Neural cell (in vitro differentiated cells): ENCODE results near the gene ZBTB6. TPM values are rescaled to one million over a fixed set of nuclear protein-coding genes. Genes with fewer than 3 reads are reported as not detected.

Source experiments
- H2AFZ ChIP-seq: fragments of 200-600, 300-800 bp; sonication (generic), shearing (Covaris generic); 2 replicates; pipeline ENCODE4 v1.6.0; 2014; ENCODE audit warnings: low read depth, mild to moderate bottlenecking, antibody characterized with exemption, low read length, moderate library complexity
- H3F3A ChIP-seq: fragments of 200-600 bp; shearing (Covaris generic); 2 replicates; pipeline ENCODE4 v1.6.1; 2016; ENCODE audit warnings: mild to moderate bottlenecking, moderate library complexity, mixed read lengths, antibody characterized with exemption, low read length; ENCODE audit not compliant: insufficient read depth, poor library complexity, severe bottlenecking
- H3K27ac ChIP-seq: fragments of 200-600, 300-800 bp; sonication (generic), shearing (Covaris generic); 2 replicates; pipeline ENCODE4 v1.5.1; 2014; ENCODE audit warnings: mild to moderate bottlenecking, low read length, moderate library complexity
- H3K27me3 ChIP-seq: fragments of 300-800, 200-600 bp; sonication (generic), shearing (Covaris generic); 2 replicates; pipeline ENCODE4 v1.6.0; 2014; ENCODE audit warnings: mild to moderate bottlenecking, low read depth, low read length, moderate library complexity; ENCODE audit not compliant: insufficient read depth
- H3K36me3 ChIP-seq: fragments of 300-800, 200-600 bp; sonication (generic), shearing (Covaris generic); 2 replicates; pipeline ENCODE4 v1.5.1; 2014; ENCODE audit warnings: mild to moderate bottlenecking, antibody characterized with exemption, low read length, moderate library complexity; ENCODE audit not compliant: insufficient read depth
- H3K4me2 ChIP-seq: fragments of 300-800, 200-600 bp; sonication (generic), shearing (Covaris generic); 2 replicates; pipeline ENCODE4 v1.6.0; 2014; ENCODE audit warnings: mild to moderate bottlenecking, low read length
- H3K4me3 ChIP-seq: fragments of 300-800, 200-600 bp; sonication (generic), shearing (Covaris generic); 2 replicates; pipeline ENCODE4 v1.5.1; 2014; ENCODE audit warnings: mild to moderate bottlenecking, low read length, moderate library complexity
- H3K79me2 ChIP-seq: fragments of 200-600 bp; shearing (Covaris generic); replicated peaks from 2 replicates; pipeline ENCODE4 v1.6.0; 2014; ENCODE audit warnings: mild to moderate bottlenecking, low read length, moderate library complexity; ENCODE audit not compliant: insufficient read depth
- H3K9ac ChIP-seq: fragments of 300-800, 200-600 bp; sonication (generic), shearing (Covaris generic); 2 replicates; pipeline ENCODE4 v1.6.1; 2016; ENCODE audit warnings: mild to moderate bottlenecking, low read length, mixed read lengths
- H3K9me2 ChIP-seq: fragments of 200-600 bp; shearing (Covaris generic); 2 replicates; pipeline ENCODE4 v1.6.1; 2016; ENCODE audit warnings: mild to moderate bottlenecking, low read length, mixed read lengths; ENCODE audit not compliant: insufficient read depth
- H3K9me3 ChIP-seq: fragments of 200-600, 300-800 bp; sonication (generic), shearing (Covaris generic); 2 replicates; pipeline ENCODE4 v1.6.1; 2016; ENCODE audit warnings: mild to moderate bottlenecking, mixed run types, low read length, moderate library complexity, mixed read lengths
- H4K20me1 ChIP-seq: fragments of 200-600 bp; shearing (Covaris generic); 2 replicates; pipeline ENCODE4 v1.6.1; 2016; ENCODE audit warnings: mild to moderate bottlenecking, mixed run types; ENCODE audit not compliant: insufficient read depth
- EP300 ChIP-seq: fragments of 450-650 bp; conservative IDR thresholded peaks from 2 replicates; pipeline ENCODE4 v1.6.1; 2014; ENCODE audit warnings: antibody characterized with exemption, mild to moderate bottlenecking, moderate library complexity; ENCODE audit not compliant: poor library complexity, severe bottlenecking
- EZH2 ChIP-seq: fragments of 200-600, 300-800 bp; shearing (Covaris generic), sonication (generic); IDR thresholded peaks from 2 replicates; pipeline ENCODE4 v1.6.1; 2014; ENCODE audit warnings: antibody characterized with exemption, low read length, borderline replicate concordance, mild to moderate bottlenecking; ENCODE audit not compliant: insufficient read depth, poor library complexity, severe bottlenecking
- MXI1 ChIP-seq: fragments of 450-650 bp; conservative IDR thresholded peaks from 2 replicates; pipeline ENCODE4 v1.6.1; 2014; ENCODE audit warnings: antibody characterized with exemption, mild to moderate bottlenecking; ENCODE audit not compliant: poor library complexity, severe bottlenecking
- POLR2AphosphoS5 ChIP-seq: IDR thresholded peaks from 2 replicates; pipeline ENCODE4 v1.6.1; 2012
- RAD21 ChIP-seq: fragments of 450-650 bp; conservative IDR thresholded peaks from 2 replicates; pipeline ENCODE4 v1.6.1; 2014; ENCODE audit warnings: antibody characterized with exemption, mild to moderate bottlenecking, moderate library complexity
- SMC3 ChIP-seq: fragments of 450-650 bp; conservative IDR thresholded peaks from 2 replicates; pipeline ENCODE4 v1.6.1; 2014; ENCODE audit warnings: antibody characterized with exemption, mild to moderate bottlenecking, moderate library complexity; ENCODE audit not compliant: poor library complexity
- TAF1 ChIP-seq: IDR thresholded peaks from 2 replicates; pipeline ENCODE4 v1.6.1; 2012; ENCODE audit warnings: low read depth
- polyA plus RNA-seq: library from polyadenylated mRNA; depleted of rRNA; stranded (reverse); fragments of >200 nt; gene quantifications from 2 replicates; pipeline ENCODE4 v1.2.3, GENCODE V29; 2014
- TF ChIP-seq, protein P1 (sequence below): IDR thresholded peaks from 2 replicates; pipeline ENCODE4 v1.6.1; 2012; ENCODE audit warnings: borderline replicate concordance
- TF ChIP-seq, protein P2 (sequence below): fragments of 450-650 bp; IDR thresholded peaks from 2 replicates; pipeline ENCODE4 v1.5.1; 2014; ENCODE audit warnings: antibody characterized with exemption, mild to moderate bottlenecking, moderate library complexity; ENCODE audit not compliant: poor library complexity, severe bottlenecking

ZBTB6 gene
- polyA plus RNA-seq, 1 donor from 2014 or later: 20.1 TPM

DNA sequence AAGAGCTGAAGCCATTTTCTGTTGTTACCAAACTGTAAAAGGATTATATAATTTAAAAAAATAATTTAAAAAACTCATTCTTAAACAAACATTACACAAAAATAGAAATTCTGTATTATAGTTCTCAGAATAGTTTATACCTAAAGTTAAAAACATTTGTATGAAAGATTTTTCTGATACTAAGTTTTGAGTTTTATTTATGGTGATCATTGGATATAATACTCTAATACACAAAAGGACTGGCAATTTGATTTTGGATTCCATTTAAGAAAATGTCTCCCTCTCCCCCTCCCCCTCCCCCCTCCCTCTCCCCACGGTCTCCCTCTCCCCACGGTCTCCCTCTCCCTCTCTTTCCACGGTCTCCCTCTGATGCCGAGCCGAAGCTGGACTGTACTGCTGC lies 47.0 kb downstream of the ZBTB6 start:
- no peak overlapping the region for H3K4me3 ChIP-seq
- H4K20me1 ChIP-seq: no peaks in the 10 kb centered on the region
- no peak overlapping the region for H3K27ac ChIP-seq
- no peaks in the 10 kb centered on the region for H3K36me3 ChIP-seq
- no peaks in the 10 kb centered on the region for H3K27me3 ChIP-seq
- no peaks in the 10 kb centered on the region for H3F3A ChIP-seq
- H3K9ac ChIP-seq: no peak overlapping the region
- TF ChIP-seq, protein P1, sequence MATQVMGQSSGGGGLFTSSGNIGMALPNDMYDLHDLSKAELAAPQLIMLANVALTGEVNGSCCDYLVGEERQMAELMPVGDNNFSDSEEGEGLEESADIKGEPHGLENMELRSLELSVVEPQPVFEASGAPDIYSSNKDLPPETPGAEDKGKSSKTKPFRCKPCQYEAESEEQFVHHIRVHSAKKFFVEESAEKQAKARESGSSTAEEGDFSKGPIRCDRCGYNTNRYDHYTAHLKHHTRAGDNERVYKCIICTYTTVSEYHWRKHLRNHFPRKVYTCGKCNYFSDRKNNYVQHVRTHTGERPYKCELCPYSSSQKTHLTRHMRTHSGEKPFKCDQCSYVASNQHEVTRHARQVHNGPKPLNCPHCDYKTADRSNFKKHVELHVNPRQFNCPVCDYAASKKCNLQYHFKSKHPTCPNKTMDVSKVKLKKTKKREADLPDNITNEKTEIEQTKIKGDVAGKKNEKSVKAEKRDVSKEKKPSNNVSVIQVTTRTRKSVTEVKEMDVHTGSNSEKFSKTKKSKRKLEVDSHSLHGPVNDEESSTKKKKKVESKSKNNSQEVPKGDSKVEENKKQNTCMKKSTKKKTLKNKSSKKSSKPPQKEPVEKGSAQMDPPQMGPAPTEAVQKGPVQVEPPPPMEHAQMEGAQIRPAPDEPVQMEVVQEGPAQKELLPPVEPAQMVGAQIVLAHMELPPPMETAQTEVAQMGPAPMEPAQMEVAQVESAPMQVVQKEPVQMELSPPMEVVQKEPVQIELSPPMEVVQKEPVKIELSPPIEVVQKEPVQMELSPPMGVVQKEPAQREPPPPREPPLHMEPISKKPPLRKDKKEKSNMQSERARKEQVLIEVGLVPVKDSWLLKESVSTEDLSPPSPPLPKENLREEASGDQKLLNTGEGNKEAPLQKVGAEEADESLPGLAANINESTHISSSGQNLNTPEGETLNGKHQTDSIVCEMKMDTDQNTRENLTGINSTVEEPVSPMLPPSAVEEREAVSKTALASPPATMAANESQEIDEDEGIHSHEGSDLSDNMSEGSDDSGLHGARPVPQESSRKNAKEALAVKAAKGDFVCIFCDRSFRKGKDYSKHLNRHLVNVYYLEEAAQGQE: no peak
- TF ChIP-seq, protein P2, sequence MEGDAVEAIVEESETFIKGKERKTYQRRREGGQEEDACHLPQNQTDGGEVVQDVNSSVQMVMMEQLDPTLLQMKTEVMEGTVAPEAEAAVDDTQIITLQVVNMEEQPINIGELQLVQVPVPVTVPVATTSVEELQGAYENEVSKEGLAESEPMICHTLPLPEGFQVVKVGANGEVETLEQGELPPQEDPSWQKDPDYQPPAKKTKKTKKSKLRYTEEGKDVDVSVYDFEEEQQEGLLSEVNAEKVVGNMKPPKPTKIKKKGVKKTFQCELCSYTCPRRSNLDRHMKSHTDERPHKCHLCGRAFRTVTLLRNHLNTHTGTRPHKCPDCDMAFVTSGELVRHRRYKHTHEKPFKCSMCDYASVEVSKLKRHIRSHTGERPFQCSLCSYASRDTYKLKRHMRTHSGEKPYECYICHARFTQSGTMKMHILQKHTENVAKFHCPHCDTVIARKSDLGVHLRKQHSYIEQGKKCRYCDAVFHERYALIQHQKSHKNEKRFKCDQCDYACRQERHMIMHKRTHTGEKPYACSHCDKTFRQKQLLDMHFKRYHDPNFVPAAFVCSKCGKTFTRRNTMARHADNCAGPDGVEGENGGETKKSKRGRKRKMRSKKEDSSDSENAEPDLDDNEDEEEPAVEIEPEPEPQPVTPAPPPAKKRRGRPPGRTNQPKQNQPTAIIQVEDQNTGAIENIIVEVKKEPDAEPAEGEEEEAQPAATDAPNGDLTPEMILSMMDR: no peak
- no peak for TF ChIP-seq POLR2AphosphoS5
- no peak for TF ChIP-seq MXI1
- no peak for TF ChIP-seq SMC3
- no peak for TF ChIP-seq RAD21
- no peak for TF ChIP-seq EZH2
- H2AFZ ChIP-seq: no peak overlapping the region
- no peaks in the 10 kb centered on the region for H3K9me3 ChIP-seq
- no peak overlapping the region for H3K4me2 ChIP-seq
- no peaks in the 10 kb centered on the region for H3K9me2 ChIP-seq
- H3K79me2 ChIP-seq: no peaks in the 10 kb centered on the region

DNA sequence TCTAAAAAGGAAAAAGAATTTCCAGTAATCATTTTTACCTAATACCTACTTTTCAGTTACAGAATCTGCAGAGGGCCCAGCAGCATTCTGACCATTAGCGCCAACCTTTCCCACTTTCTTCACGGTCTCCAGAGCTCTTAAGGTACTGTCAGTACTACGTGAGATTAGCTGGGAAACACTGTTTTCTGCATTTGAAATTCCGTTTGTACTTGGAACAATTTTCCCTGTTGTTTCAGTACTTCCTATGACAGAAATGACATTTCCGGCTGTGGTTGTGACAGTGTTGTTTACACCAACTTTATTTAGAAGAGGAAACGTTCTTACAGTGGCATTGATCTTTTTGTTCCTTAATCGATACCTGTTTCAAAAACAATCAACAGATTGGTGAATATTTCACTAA lies 47.8 kb downstream of the ZBTB6 start:
- no peaks in the 10 kb centered on the region for H3K79me2 ChIP-seq
- H3K9me3 ChIP-seq: no peaks in the 10 kb centered on the region
- H3K27ac ChIP-seq: no peak overlapping the region
- H3K4me2 ChIP-seq: no peak overlapping the region
- TF ChIP-seq TAF1 (no peak), POLR2AphosphoS5 (no peak), EZH2 (no peak), EP300 (no peak), SMC3 (no peak), RAD21 (no peak)
- TF ChIP-seq, protein P1: no peak
- no peak overlapping the region for H3K4me3 ChIP-seq
- H3F3A ChIP-seq: no peaks in the 10 kb centered on the region
- no peaks in the 10 kb centered on the region for H4K20me1 ChIP-seq
- H2AFZ ChIP-seq: no peak overlapping the region
- H3K9me2 ChIP-seq: no peaks in the 10 kb centered on the region
- H3K9ac ChIP-seq: no peak overlapping the region
- H3K27me3 ChIP-seq: no peaks in the 10 kb centered on the region
- peaks cover 6% of the 10 kb centered on the region for H3K36me3 ChIP-seq
